HG03135 (cell line): ENCODE data around the gene LOC128125822.
A peak's percentile ranks its signal among the peaks of the same experiment; 100 is the strongest.
"Not testable (repeated sequence)": the region's sequence is repeated elsewhere in the genome, so short reads cannot be mapped to it uniquely, and the experiment has no call there.

Experiments
- ATAC-seq: cut with Tn5 transposase; IDR thresholded peaks from one replicate; pipeline ENCODE4 v1.9.1; 2021; ENCODE audit warnings: mild to moderate bottlenecking, moderate library complexity; ENCODE audit not compliant: unreplicated experiment

Gene LOC128125822

DNA sequence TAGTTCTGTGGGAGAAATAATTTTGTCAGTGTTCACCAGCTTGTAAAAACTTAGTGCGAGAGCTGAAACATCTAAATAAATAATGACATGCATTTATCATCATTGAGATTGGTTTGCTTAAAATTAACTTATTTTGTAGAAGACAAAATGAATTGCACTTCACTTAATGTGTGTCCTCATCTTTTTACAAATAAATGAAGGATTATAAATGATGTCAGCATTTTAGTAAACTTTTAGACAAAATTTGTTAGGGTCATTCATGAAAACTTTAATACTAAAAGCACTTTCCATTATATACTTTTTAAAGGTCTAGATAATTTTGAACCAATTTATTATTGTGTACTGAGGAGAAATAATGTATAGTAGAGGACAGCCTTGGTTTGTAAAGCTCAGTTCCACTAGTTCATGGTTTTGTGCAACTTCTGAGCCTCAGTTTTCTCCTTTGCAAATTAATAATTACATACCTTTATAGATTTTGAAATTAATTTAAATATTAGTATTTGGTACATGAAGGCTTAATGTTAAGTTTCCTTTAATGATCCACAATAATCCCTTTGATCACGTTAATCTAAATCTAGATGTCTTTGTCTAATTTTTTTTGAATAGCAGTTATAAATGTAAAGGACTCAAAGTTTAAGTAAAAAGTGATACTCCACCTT, 9.2 kb downstream of the LOC128125822 start:
- ATAC-seq: no peak

DNA sequence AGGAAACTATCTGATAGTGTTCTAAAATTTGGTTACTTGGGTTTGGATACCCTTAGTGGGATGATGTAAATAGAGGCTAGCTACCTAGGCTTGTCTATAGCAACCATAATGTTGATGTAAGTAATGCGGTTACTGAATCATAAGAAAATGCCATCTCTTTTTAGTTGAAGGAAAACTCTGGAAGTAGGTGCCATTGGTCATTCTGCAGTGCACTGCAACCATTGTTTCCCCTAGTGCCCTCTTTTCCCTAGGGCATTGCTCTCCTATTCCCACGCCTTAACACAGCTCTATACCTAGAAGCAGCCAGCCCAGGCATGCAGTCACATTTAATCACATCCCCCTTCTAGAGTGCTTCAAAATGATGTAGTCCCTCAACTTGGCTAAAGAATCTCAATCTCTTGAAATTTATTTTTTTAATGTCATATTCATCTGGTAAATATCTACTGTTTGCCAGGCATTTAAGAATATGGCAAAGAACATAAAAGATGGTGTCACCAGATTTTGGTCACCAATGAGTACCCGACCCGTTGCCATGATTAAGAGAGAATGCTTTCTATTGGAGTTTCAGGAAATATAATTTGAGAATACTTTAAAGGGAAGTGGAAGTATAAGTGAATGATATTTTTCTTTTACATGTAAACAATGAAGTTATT, 10.4 kb downstream of the LOC128125822 start:
- no peak for ATAC-seq

GRCh38 chr6:63584125-63584514, 11.8 kb downstream of the LOC128125822 start:
- no peak for ATAC-seq

DNA sequence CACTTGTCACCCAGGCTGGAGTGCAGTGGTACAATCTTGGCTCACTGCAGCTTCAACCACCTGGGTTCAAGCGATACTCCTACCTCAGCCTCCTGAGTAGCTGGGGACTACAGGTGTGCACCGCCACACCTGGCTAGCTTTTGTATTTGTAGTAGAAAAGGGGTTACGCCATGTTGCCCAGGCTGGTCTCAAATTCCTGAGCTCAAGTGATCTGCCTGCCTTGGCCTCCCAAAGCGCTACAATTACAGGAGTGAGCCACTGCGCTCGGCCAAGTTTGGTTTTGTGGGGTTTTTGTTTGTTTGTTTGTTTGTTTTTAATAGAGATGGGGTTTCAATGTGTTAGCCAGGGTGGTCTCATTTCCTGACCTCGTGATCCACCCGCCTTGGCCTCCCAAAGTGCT, 12.3 kb downstream of the LOC128125822 start:
- no peak for ATAC-seq

GRCh38 chr6:63585652-63586051, 13.4 kb downstream of the LOC128125822 start:
- not testable (repeated sequence) for ATAC-seq

DNA sequence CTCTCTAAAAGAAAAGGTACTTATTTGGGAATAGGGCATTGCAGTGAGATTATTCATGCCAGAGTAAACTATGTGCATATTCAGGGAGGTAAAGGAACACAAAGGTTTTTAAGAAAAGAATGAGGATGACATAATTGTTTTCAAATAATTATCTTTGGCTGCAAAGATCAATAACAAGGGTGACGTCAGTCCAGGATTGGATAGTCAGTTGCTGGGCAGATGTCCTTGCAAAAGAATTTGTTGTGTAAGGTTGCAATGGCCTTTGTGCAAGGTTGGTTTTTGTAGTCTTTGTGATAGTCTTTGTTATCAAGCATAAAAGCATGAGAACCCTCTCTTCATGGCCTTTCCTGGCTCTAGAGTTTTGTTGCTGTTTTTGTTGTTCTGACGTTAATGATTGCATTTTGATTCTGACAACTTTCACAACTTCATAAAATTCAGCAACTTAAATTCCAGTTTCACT, 17.7 kb downstream of the LOC128125822 start:
- no peak for ATAC-seq

DNA sequence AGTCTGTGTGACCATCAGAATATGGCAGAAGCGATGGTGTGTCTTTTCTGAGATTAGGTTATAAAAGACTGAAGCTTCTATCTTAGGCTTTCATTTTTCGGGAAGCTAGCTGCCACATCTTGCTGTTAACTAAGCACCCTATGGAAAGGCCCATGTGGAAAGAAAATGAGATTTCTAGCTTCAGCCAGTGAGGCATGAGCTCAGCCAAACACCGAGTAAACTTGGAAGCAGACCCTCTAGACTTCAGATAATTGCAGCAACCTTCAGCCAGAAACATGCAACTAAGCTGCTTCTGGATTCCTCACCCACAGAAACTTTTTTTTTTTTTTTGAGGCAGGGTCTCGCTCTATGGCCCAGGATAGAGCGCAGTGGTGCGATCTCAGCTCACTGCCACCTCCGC, 20.6 kb downstream of the LOC128125822 start:
- no peak for ATAC-seq

GRCh38 chr6:63597141-63598048, 25.1 kb downstream of the LOC128125822 start:
- ATAC-seq: no peak

- peak; percentile 100 for ATAC-seq
Observed at GRCh38 chr6:63598049-63599036, 26.1 kb downstream of the LOC128125822 start.

DNA sequence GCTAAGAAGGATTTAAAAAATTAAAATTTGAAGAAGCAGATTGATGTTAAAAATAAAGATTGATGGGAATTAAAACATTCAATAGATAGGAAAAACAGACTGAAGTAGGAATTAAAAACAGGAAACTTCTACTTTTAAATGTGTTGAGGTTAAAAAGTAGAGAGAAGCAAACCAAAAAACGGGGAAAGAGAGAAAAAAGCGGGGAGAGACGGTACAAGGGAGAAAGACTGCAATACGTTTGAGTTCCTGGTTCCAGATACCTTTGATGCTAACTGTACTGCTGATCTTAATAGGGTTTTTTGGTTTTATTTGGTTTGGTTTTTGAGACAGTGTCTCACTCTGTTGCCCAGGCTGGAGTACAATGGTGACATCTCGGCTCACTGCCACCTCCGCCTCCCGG, 27.0 kb downstream of the LOC128125822 start:
- no peak for ATAC-seq

- no peak for ATAC-seq
Observed at GRCh38 chr6:63600136-63600535, 27.9 kb downstream of the LOC128125822 start.

- no peak for ATAC-seq
Observed at GRCh38 chr6:63609231-63609630, 37.0 kb downstream of the LOC128125822 start.

- no peak for ATAC-seq
Observed at GRCh38 chr6:63610944-63611343, 38.7 kb downstream of the LOC128125822 start.

DNA sequence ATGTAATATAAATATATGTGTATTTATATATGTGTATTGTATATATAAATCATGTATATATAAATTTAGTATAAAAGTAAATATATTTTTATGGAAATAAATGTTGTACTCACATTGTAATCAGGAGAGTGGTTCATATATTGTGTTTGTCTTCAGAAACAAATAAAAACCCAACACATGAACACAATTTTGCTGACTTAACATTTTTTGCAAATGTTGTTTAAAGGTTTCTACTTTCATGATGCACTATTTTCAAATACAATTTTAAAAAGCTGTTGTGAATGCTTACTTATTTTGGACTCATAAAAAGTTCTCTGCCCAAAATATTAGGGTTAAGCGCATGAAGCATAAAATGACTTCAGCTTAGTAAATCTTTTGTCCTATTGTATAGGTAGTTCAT, 39.3 kb downstream of the LOC128125822 start:
- no peak for ATAC-seq

GRCh38 chr6:63615590-63615989, 43.3 kb downstream of the LOC128125822 start:
- ATAC-seq: no peak
